H9 (cell line): Measurements from ENCODE around the gene CRYZ. TPM values are rescaled to one million over a fixed set of nuclear protein-coding genes. Genes with fewer than 3 reads are reported as not detected.

Experiments used
- DNase-seq: peaks from one replicate; pipeline ENCODE4 v3.0.0-alpha.2; 2017
- H2AFZ ChIP-seq: one replicate; pipeline ENCODE4 v1.6.1; 2013; ENCODE audit warnings: mild to moderate bottlenecking, low read length, control low read depth, moderate library complexity
- H2AK5ac ChIP-seq: 2 replicates; pipeline ENCODE4 v1.6.1; 2013; ENCODE audit warnings: low read length, control low read depth, mixed read lengths; ENCODE audit not compliant: insufficient read length
- H2BK120ac ChIP-seq: one replicate; pipeline ENCODE4 v1.6.1; 2013; ENCODE audit warnings: low read depth, mild to moderate bottlenecking, low read length, control low read depth, inconsistent platforms; ENCODE audit not compliant: poor library complexity, severe bottlenecking
- H2BK12ac ChIP-seq: 2 replicates; pipeline ENCODE4 v1.6.1; 2013; ENCODE audit warnings: low read length, control low read depth, mixed read lengths, low read depth; ENCODE audit not compliant: insufficient read length
- H2BK15ac ChIP-seq: 2 replicates; pipeline ENCODE4 v1.6.1; 2013; ENCODE audit warnings: low read depth, low read length, control low read depth
- H2BK20ac ChIP-seq: one replicate; pipeline ENCODE4 v1.6.1; 2013; ENCODE audit warnings: low read depth, mild to moderate bottlenecking, low read length, control low read depth, inconsistent platforms; ENCODE audit not compliant: poor library complexity, severe bottlenecking
- H2BK5ac ChIP-seq: 2 replicates; pipeline ENCODE4 v1.6.1; 2013; ENCODE audit warnings: low read length, control low read depth, mixed read lengths; ENCODE audit not compliant: insufficient read length
- H3K14ac ChIP-seq: 2 replicates; pipeline ENCODE4 v1.6.1; 2013; ENCODE audit warnings: low read length, control low read depth; ENCODE audit not compliant: insufficient read depth
- H3K18ac ChIP-seq: 2 replicates; pipeline ENCODE4 v1.6.1; 2013; ENCODE audit warnings: low read depth, mild to moderate bottlenecking, mixed read lengths, low read length, control low read depth; ENCODE audit not compliant: insufficient read length
- H3K23ac ChIP-seq: 2 replicates; pipeline ENCODE4 v1.6.1; 2013; ENCODE audit warnings: low read length, control low read depth, mixed read lengths, low read depth; ENCODE audit not compliant: insufficient read length
- H3K23me2 ChIP-seq: 2 replicates; pipeline ENCODE4 v1.6.1; 2013; ENCODE audit warnings: low read depth, mild to moderate bottlenecking, mixed read lengths, low read length, control low read depth; ENCODE audit not compliant: insufficient read length, poor library complexity, severe bottlenecking
- H3K27ac ChIP-seq: 2 replicates; pipeline ENCODE4 v1.5.1; 2013; ENCODE audit warnings: low read length, control low read depth, mixed read lengths, low read depth; ENCODE audit not compliant: insufficient read length
- H3K27me3 ChIP-seq: 2 replicates; pipeline ENCODE4 v1.6.1; 2013; ENCODE audit warnings: low read length, control low read depth, inconsistent platforms; ENCODE audit not compliant: insufficient read depth
- H3K4ac ChIP-seq: 2 replicates; pipeline ENCODE4 v1.6.1; 2013; ENCODE audit warnings: low read depth, mild to moderate bottlenecking, control low read depth, inconsistent platforms, low read length, moderate library complexity
- H3K4me1 ChIP-seq: 2 replicates; pipeline ENCODE4 v1.6.1; 2013; ENCODE audit warnings: low read length, control low read depth, inconsistent platforms; ENCODE audit not compliant: insufficient read depth
- H3K4me2 ChIP-seq: 2 replicates; pipeline ENCODE4 v1.6.1; 2013; ENCODE audit warnings: low read length, control low read depth, mixed read lengths; ENCODE audit not compliant: insufficient read length, insufficient read depth
- H3K56ac ChIP-seq: 2 replicates; pipeline ENCODE4 v1.6.1; 2013; ENCODE audit warnings: low read depth, mild to moderate bottlenecking, mixed read lengths, low read length, control low read depth; ENCODE audit not compliant: insufficient read length
- H3K79me1 ChIP-seq: 2 replicates; pipeline ENCODE4 v1.6.1; 2013; ENCODE audit warnings: low read depth, mild to moderate bottlenecking, moderate library complexity, low read length, control low read depth, inconsistent platforms; ENCODE audit not compliant: insufficient read depth, poor library complexity, severe bottlenecking
- H3K79me2 ChIP-seq: 2 replicates; pipeline ENCODE4 v1.6.1; 2013; ENCODE audit warnings: low read length, control low read depth, inconsistent platforms; ENCODE audit not compliant: insufficient read depth
- H3K9ac ChIP-seq: 2 replicates; pipeline ENCODE4 v1.6.1; 2013; ENCODE audit warnings: low read length, control low read depth, mixed read lengths; ENCODE audit not compliant: insufficient read length; ENCODE audit errors: extremely low read depth
- H3K9me3 ChIP-seq: one replicate; pipeline ENCODE4 v1.6.1; 2013; ENCODE audit warnings: low read depth, low read length, inconsistent platforms; ENCODE audit not compliant: control insufficient read depth
- H3T11ph ChIP-seq: one replicate; pipeline ENCODE4 v1.6.1; 2013; ENCODE audit warnings: mild to moderate bottlenecking, low read length, control low read depth, inconsistent platforms
- H4K20me1 ChIP-seq: one replicate; pipeline ENCODE4 v1.6.1; 2013; ENCODE audit not compliant: control insufficient read depth, insufficient read length, insufficient read depth
- H4K5ac ChIP-seq: 2 replicates; pipeline ENCODE4 v1.6.1; 2013; ENCODE audit warnings: low read depth, mild to moderate bottlenecking, mixed read lengths, low read length, control low read depth; ENCODE audit not compliant: insufficient read length
- H4K8ac ChIP-seq: replicated peaks from 2 replicates; pipeline ENCODE4 v1.6.1; 2013; ENCODE audit warnings: low read length, control low read depth, mixed read lengths, low read depth; ENCODE audit not compliant: insufficient read length
- H4K91ac ChIP-seq: 2 replicates; pipeline ENCODE4 v1.6.1; 2013; ENCODE audit warnings: low read depth, mild to moderate bottlenecking, moderate library complexity, mixed read lengths, low read length, control low read depth; ENCODE audit not compliant: insufficient read length
- H3K27ac Mint-ChIP-seq, 3 experiments: 2 replicates in 2 of 3; 3 replicates in 1 of 3; pipeline ENCODE4 v1.8.0; 2020 to 2021; ENCODE audit warnings: mixed read lengths in 3 of 3, mild to moderate bottlenecking in 1 of 3, moderate library complexity in 1 of 3
- H3K27me3 Mint-ChIP-seq: 2 replicates; pipeline ENCODE4 v1.8.0; 2021; ENCODE audit warnings: low read depth, mild to moderate bottlenecking, moderate library complexity, mixed read lengths
- H3K36me3 Mint-ChIP-seq, 3 experiments: 2 replicates in 2 of 3; 3 replicates in 1 of 3; pipeline ENCODE4 v1.8.0; 2020 to 2021; ENCODE audit warnings: low read depth in 3 of 3, mixed read lengths in 3 of 3; ENCODE audit not compliant: insufficient read depth in 1 of 3
- H3K4me1 Mint-ChIP-seq, 2 experiments: 2 replicates each; pipeline ENCODE4 v1.8.0; 2020; ENCODE audit warnings: mixed read lengths in 2 of 2
- H3K4me3 Mint-ChIP-seq, 2 experiments: 2 replicates in 1 of 2; 3 replicates in 1 of 2; pipeline ENCODE4 v1.8.0; 2020 to 2021; ENCODE audit warnings: mild to moderate bottlenecking in 2 of 2, mixed read lengths in 2 of 2, moderate library complexity in 1 of 2
- H3K9me3 Mint-ChIP-seq, 2 experiments: 2 replicates in 1 of 2; 3 replicates in 1 of 2; pipeline ENCODE4 v1.8.0; 2020; ENCODE audit warnings: mild to moderate bottlenecking in 2 of 2, mixed read lengths in 2 of 2, moderate library complexity in 1 of 2
- total RNA-seq: library from RNA; stranded (reverse); gene quantifications from 2 replicates; pipeline ENCODE4 v1.2.1, GENCODE V29; 2021
- TF ChIP-seq, protein P1 (sequence below): fragments of 200-600 bp; sonication (generic); conservative IDR thresholded peaks from 3 replicates; pipeline ENCODE4 v1.8.0; 2021; ENCODE audit warnings: antibody characterized with exemption, mild to moderate bottlenecking

Gene CRYZ
- total RNA-seq, 1 experiment from 2014 or later = 14.0 TPM

DNA sequence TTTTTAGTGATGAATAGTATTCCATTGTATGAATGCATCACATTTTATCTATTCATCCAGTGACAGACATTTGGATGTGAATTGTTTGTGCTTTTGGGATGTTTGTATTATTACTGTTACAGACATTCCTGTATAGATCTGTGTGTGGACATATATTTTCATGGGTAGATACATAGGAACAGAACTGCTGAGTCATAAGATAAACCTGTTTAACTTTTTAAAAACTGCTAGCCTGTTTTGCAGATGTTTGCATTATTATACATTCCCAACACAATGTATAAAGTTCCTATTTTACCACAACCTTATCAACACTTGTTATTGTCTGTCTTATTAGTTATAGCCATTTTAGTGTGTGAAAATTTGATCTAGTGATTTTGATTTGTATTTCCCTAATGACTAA lies 46.9 kb upstream of the CRYZ start:
- Histone ChIP-seq H3K79me2 (no peaks in the 10 kb centered on the region), H4K8ac (no peak overlapping the region), H4K91ac (no peak overlapping the region), H2BK120ac (no peak overlapping the region), H2AFZ (no peak overlapping the region), H4K20me1 (no peaks in the 10 kb centered on the region), H3K27me3 (no peaks in the 10 kb centered on the region), H2AK5ac (no peak overlapping the region), H4K5ac (no peak overlapping the region), H3K9me3 (no peaks in the 10 kb centered on the region), H3K23ac (no peak overlapping the region), H2BK20ac (no peak overlapping the region), H2BK12ac (no peak overlapping the region), H3K56ac (no peak overlapping the region), H3K4me1 (no peaks in the 10 kb centered on the region), H3K27ac (no peak overlapping the region), H2BK5ac (no peak overlapping the region), H3K18ac (no peak overlapping the region), H3K4ac (no peak overlapping the region), H3K23me2 (no peaks in the 10 kb centered on the region), H3K14ac (no peak overlapping the region), H3K9ac (no peak overlapping the region), H3T11ph (no peak overlapping the region), H3K4me2 (no peak overlapping the region), H3K79me1 (no peaks in the 10 kb centered on the region), H2BK15ac (no peak overlapping the region)
- Mint-ChIP-seq H3K27ac (no peak overlapping the region), H3K4me1 (peaks cover 17 to 24% of the 10 kb centered on the region in 2 experiments), H3K9me3 (no peaks in the 10 kb centered on the region), H3K4me3 (no peak overlapping the region), H3K27me3 (no peaks in the 10 kb centered on the region), H3K36me3 (no peaks in the 10 kb centered on the region)
- no peak for DNase-seq
- TF ChIP-seq, protein P1, sequence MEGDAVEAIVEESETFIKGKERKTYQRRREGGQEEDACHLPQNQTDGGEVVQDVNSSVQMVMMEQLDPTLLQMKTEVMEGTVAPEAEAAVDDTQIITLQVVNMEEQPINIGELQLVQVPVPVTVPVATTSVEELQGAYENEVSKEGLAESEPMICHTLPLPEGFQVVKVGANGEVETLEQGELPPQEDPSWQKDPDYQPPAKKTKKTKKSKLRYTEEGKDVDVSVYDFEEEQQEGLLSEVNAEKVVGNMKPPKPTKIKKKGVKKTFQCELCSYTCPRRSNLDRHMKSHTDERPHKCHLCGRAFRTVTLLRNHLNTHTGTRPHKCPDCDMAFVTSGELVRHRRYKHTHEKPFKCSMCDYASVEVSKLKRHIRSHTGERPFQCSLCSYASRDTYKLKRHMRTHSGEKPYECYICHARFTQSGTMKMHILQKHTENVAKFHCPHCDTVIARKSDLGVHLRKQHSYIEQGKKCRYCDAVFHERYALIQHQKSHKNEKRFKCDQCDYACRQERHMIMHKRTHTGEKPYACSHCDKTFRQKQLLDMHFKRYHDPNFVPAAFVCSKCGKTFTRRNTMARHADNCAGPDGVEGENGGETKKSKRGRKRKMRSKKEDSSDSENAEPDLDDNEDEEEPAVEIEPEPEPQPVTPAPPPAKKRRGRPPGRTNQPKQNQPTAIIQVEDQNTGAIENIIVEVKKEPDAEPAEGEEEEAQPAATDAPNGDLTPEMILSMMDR = no peak
